Smooth muscle cell (in vitro differentiated cells): ENCODE results near the gene NKAIN2. TPM values are rescaled to one million over a fixed set of nuclear protein-coding genes. Genes with fewer than 3 reads are reported as not detected.

Experiments
- DNase-seq: peaks from one replicate; lab custom pipeline; 2025; ENCODE audit not compliant: unreplicated experiment; lab: John Stamatoyannopoulos, UW
- H2AFZ ChIP-seq: fragments of 200-600 bp; sonication (generic); 2 replicates; pipeline ENCODE4 v1.6.0; 2016; ENCODE audit warnings: antibody characterized with exemption, low read depth, mild to moderate bottlenecking
- H3F3A ChIP-seq: fragments of 200-600 bp; sonication (generic); 2 replicates; pipeline ENCODE4 v1.6.0; 2017; ENCODE audit warnings: antibody characterized with exemption, low read depth
- H3K27ac ChIP-seq: fragments of 200-600 bp; sonication (generic); 2 replicates; pipeline ENCODE4 v1.5.1; 2016; ENCODE audit warnings: low read depth, mild to moderate bottlenecking
- H3K27me3 ChIP-seq: fragments of 200-600 bp; sonication (generic); 2 replicates; pipeline ENCODE4 v1.6.1; 2016; ENCODE audit warnings: low read depth, mild to moderate bottlenecking
- H3K36me3 ChIP-seq: fragments of 200-600 bp; sonication (generic); 2 replicates; pipeline ENCODE4 v1.5.1; 2016; ENCODE audit warnings: low read depth
- H3K4me1 ChIP-seq: fragments of 200-600 bp; sonication (generic); 2 replicates; pipeline ENCODE4 v1.5.1; 2016; ENCODE audit warnings: low read depth
- H3K4me2 ChIP-seq: fragments of 200-600 bp; sonication (generic); 2 replicates; pipeline ENCODE4 v1.6.0; 2016; ENCODE audit warnings: mild to moderate bottlenecking
- H3K4me3 ChIP-seq: fragments of 200-600 bp; sonication (generic); 2 replicates; pipeline ENCODE4 v1.5.1; 2016; ENCODE audit warnings: mild to moderate bottlenecking
- H3K79me2 ChIP-seq: fragments of 200-600 bp; sonication (generic); 2 replicates; pipeline ENCODE4 v1.6.0; 2016; ENCODE audit warnings: low read depth, mild to moderate bottlenecking
- H3K9ac ChIP-seq: fragments of 200-600 bp; sonication (generic); 2 replicates; pipeline ENCODE4 v1.6.0; 2016; ENCODE audit warnings: low read depth
- H3K9me3 ChIP-seq: fragments of 200-600 bp; sonication (generic); replicated peaks from 2 replicates; pipeline ENCODE4 v1.5.1; 2016; ENCODE audit warnings: low read depth
- H4K20me1 ChIP-seq: fragments of 200-600 bp; sonication (generic); 2 replicates; pipeline ENCODE4 v1.6.0; 2016; ENCODE audit warnings: low read depth
- CTCF ChIP-seq: fragments of 200-600 bp; sonication (generic); IDR thresholded peaks from 2 replicates; pipeline ENCODE4 v1.5.1; 2017; ENCODE audit warnings: borderline replicate concordance, mild to moderate bottlenecking, antibody characterized with exemption; ENCODE audit not compliant: insufficient read depth, poor library complexity, severe bottlenecking
- WGBS: methylation state at CpG from one replicate; pipeline ENCODE4 v1.1.7; 2016; ENCODE audit warnings: low lambda C conversion rate; 5-methylcytosine and 5-hydroxymethylcytosine counted together
- polyA plus RNA-seq: library from polyadenylated mRNA; unstranded; fragments of >200 nt; fragmentation: Nextera tagmentation; extraction: Ambion mirVana; gene quantifications from 2 replicates; pipeline ENCODE4 v1.2.1, GENCODE V29; 2016
- total RNA-seq: library from RNA; depleted of rRNA; stranded (reverse); fragments of >200 nt; gene quantifications from 2 replicates; pipeline ENCODE4 v1.2.3, GENCODE V29; 2014

NKAIN2 gene
- total and polyA plus RNA-seq, 2 experiments from 2014 or later, result 0.09 TPM; not detected in 1

- Histone ChIP-seq H3F3A (no peaks in the 10 kb centered on the region), H3K4me1 (no peaks in the 10 kb centered on the region), H4K20me1 (no peaks in the 10 kb centered on the region), H3K27ac (no peak overlapping the region), H3K27me3 (peaks cover 12% of the 10 kb centered on the region), H3K9me3 (no peaks in the 10 kb centered on the region), H3K4me3 (no peak overlapping the region), H3K36me3 (no peaks in the 10 kb centered on the region), H3K79me2 (no peaks in the 10 kb centered on the region), H2AFZ (no peak overlapping the region), H3K4me2 (no peak overlapping the region), H3K9ac (no peak overlapping the region)
- 67% methylated on average over 1 of the region's 1 CpG for WGBS
- DNase-seq, result no peak
- TF ChIP-seq CTCF, result no peak
Measured at GRCh38 chr6:123898665-123899064, 95.0 kb downstream of the NKAIN2 start.

GRCh38 chr6:123899745-123900144 lies 96.1 kb downstream of the NKAIN2 start:
- WGBS, result 90% methylated on average over 6 of the region's 6 CpGs

DNA sequence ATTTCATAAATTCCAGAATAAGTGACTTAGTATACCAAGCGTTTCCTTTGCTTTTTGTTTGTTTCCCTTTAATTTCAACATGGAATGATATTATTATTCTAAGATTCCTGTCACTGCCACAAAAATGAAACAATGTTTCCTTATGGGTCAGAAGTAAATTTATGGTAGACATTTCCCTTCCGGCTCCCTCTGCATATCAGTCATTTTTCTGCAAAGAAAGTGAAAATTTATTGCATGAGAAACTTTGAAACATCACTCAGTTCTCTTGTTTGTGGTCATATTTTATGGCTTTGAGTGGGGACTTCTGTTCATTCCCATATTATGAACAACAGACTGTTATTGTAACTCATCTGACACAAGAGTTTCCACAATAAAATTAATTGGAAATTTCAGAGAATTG lies 97.8 kb downstream of the NKAIN2 start:
- no peaks in the 10 kb centered on the region for H3K36me3 ChIP-seq
- WGBS, result 78% methylated on average over 2 of the region's 2 CpGs
- no peaks in the 10 kb centered on the region for H3K4me1 ChIP-seq
- H3K9me3 ChIP-seq, result no peaks in the 10 kb centered on the region
- H3K4me3 ChIP-seq, result no peak overlapping the region
- H4K20me1 ChIP-seq, result no peaks in the 10 kb centered on the region
- no peak for TF ChIP-seq CTCF
- H3F3A ChIP-seq, result no peaks in the 10 kb centered on the region
- H3K27me3 ChIP-seq, result peaks cover 6% of the 10 kb centered on the region
- no peak overlapping the region for H2AFZ ChIP-seq
- no peak for DNase-seq
- H3K27ac ChIP-seq, result no peak overlapping the region
- no peaks in the 10 kb centered on the region for H3K79me2 ChIP-seq
- no peak overlapping the region for H3K9ac ChIP-seq
- no peak overlapping the region for H3K4me2 ChIP-seq

More at GRCh38 chr6:123899745-123900144, 96.1 kb downstream of the NKAIN2 start:
- Histone ChIP-seq H3F3A (no peaks in the 10 kb centered on the region), H3K9ac (no peak overlapping the region), H3K27me3 (peaks cover 12% of the 10 kb centered on the region), H3K9me3 (no peaks in the 10 kb centered on the region), H2AFZ (no peak overlapping the region), H3K36me3 (no peaks in the 10 kb centered on the region), H4K20me1 (no peaks in the 10 kb centered on the region), H3K4me1 (no peaks in the 10 kb centered on the region), H3K79me2 (no peaks in the 10 kb centered on the region), H3K27ac (no peak overlapping the region), H3K4me2 (no peak overlapping the region), H3K4me3 (no peak overlapping the region)
- no peak for TF ChIP-seq CTCF
- no peak for DNase-seq

GRCh38 chr6:123902738-123903313 lies 99.2 kb downstream of the NKAIN2 start:
- Histone ChIP-seq H3K4me2 (no peak overlapping the region), H3K9me3 (no peaks in the 10 kb centered on the region), H4K20me1 (no peaks in the 10 kb centered on the region), H3K4me3 (no peak overlapping the region), H3F3A (no peaks in the 10 kb centered on the region), H2AFZ (no peak overlapping the region), H3K36me3 (no peaks in the 10 kb centered on the region), H3K79me2 (no peaks in the 10 kb centered on the region), H3K4me1 (no peaks in the 10 kb centered on the region), H3K27ac (no peak overlapping the region), H3K9ac (no peak overlapping the region), H3K27me3 (peaks cover 5% of the 10 kb centered on the region)
- no peak for DNase-seq
- WGBS, result 93% methylated on average over 6 of the region's 6 CpGs
- TF ChIP-seq CTCF, result no peak
